Stimulated activated CD4-positive, alpha-beta T cell treated with anti-CD3 and anti-CD28 coated beads, TNF-alpha, amount 100 ng/mL, for 24 hours (primary cell): Measurements from ENCODE around the gene CAPZB.
A peak's percentile ranks its signal among the peaks of the same experiment; 100 is the strongest.

Experiments
- DNase-seq, 3 experiments: peaks; one replicate each; pipeline ENCODE4 v3.0.0-alpha.2; 2020; ENCODE audit warnings: low read depth in 3 of 3

CAPZB gene

DNA sequence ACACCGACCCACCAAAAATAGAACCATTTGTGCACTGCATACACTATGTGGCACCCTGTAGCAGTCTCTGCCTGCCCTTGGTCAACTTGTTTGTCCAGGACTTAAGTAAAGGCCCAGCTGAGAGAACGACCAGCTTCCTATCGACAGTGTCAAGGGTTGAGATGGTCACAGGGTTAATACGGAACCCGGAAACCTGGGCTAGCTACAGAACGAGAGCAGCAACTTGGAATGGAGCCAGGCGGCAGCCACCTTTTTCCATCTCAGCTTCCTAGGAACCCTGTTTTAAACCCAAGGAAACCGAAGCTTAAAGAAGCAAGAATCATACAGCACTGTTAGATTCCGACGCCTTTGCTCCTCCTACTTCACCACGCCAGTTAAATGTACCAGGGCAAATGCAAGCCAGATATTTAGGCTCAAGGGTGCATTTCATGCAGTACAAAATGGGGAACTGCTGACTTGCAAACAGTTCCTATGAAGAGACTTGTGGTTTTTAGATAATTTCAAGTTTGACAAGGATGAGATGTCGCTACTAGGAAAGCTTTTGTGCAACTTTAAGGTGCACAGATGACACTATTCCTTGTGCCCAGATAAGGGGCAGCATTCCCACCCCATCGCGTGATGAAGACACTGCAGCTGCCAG, 137.7 kb downstream of the CAPZB start:
- DNase-seq = no peak

DNA sequence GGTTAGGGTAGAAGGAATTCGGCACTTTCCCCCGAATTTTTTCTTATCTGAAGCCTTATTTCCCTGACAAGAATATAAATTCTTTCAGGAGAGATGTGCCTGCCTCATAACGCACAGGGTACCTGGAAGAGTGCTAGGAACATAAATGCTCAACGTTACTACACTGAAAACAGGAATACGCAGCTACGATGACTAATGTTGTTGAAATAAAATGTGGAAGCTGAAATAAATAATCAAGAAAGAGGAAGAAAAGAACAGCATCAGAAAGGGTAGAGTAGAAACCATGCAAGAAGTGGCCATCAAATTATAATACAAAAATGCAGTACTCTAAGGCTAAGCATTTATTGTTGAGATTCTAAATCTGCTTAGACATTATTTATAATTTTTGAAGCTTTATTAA, 139.3 kb downstream of the CAPZB start:
- DNase-seq = no peak

GRCh38 chr1:19345391-19345790, 139.9 kb downstream of the CAPZB start:
- no peak for DNase-seq

GRCh38 chr1:19344831-19345230, 140.5 kb downstream of the CAPZB start:
- DNase-seq = no peak

DNA sequence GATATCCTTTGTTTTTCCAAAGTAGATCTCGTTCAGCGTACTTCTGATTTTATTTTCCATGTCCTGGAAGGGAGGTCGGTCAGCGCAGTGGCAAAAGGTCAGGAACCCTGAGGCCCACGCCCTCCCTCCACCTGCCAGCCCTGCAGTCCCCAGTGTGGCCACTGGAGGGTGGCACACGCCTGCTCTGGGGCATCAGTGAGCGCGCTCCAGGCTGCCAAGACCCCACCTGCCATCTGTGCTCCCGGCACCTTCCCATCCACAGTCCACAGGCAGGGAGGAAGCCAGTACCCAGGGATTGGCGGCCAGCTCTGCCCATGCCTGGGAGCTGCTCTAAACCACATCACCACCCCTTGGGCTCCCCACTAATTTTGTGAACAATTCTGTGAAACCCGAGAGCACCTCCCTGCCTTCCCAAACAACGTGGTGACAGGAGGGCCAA, 140.9 kb downstream of the CAPZB start:
- DNase-seq = peak in 1 of 3 experiments; percentile 35

- DNase-seq = no peak
These were observed 141.6 kb downstream of the CAPZB start for GRCh38 chr1:19343617-19344350.

GRCh38 chr1:19342894-19343616, 142.3 kb downstream of the CAPZB start:
- DNase-seq = no peak

GRCh38 chr1:19342062-19342750, 143.1 kb downstream of the CAPZB start:
- no peak for DNase-seq

- peak; percentile 61 to 80 (median 64) for DNase-seq
These were observed 143.9 kb downstream of the CAPZB start for GRCh38 chr1:19341201-19342061.

DNA sequence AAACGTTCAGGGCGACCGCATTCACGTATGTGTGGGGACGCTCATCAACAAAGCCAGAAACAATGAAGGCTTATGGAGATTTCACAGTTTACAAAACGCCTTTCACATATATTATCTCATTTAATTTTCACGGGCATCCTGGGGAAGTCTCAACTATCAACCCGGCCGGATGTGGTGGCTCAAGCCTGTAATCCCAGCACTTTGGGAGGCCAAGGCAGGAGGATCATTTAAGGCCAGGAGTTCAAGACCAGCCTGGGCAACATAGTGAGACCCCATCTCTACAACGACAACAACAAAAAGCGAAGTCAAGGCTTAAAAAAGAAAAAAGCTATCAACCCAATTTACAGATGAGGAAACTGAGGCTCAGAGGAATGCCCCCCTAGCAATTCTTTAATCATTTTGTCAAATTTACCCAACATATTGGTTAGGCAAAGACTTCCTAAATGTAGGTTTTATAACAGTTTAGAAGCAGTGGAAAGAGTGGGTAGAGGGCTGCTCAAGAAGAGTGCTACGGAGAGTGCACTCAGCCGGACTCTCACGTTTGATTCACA, 144.9 kb downstream of the CAPZB start:
- DNase-seq = no peak

GRCh38 chr1:19339214-19339861, 146.0 kb downstream of the CAPZB start:
- DNase-seq = no peak

DNA sequence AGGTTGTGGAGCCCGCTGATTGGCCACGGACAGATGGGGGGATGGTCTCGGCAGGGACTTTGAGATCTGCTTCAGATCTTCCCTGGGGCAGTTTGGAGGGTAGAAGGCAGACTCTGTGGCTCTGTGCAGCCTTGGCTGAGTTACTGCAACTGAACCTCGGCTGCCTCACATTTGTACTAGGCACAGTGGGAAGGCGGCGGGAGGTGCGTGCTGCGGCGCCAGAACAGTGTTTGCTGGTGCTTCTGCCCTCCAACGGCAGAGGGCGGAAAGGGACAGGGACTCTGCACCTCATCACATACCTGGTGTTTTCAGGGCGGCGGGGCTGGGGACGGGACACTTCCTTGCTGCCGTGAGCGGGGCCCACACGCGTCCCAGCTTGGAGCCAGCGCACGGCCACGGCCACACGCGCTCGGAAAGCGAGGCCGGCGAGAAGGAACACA, 147.0 kb downstream of the CAPZB start:
- DNase-seq = no peak

GRCh38 chr1:19337289-19337688, 148.1 kb downstream of the CAPZB start:
- DNase-seq = no peak

GRCh38 chr1:19336543-19336942, 148.8 kb downstream of the CAPZB start:
- peak; percentile 22 to 68 (median 31) for DNase-seq

GRCh38 chr1:19333587-19334354, 151.6 kb downstream of the CAPZB start:
- DNase-seq = no peak

DNA sequence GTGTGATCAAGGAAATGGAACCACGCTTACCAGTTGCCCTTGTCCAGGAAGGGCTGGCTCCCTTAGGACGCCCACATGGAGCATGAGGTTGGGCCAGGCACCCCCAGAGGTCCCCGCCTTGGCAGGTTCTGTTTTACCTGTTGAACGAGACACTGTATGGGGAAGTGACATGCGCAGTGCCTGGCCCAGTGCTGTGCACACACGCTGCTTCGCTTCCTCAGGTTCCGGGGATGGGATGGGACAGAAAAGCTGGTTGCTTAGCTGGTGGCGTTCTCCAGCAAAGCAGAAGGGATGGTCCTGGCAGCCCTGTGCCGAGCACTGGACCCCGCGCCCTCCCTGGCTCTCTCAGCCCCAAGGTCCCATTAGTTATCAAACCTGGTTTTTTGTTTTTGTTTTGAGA, 152.5 kb downstream of the CAPZB start:
- DNase-seq = no peak

DNA sequence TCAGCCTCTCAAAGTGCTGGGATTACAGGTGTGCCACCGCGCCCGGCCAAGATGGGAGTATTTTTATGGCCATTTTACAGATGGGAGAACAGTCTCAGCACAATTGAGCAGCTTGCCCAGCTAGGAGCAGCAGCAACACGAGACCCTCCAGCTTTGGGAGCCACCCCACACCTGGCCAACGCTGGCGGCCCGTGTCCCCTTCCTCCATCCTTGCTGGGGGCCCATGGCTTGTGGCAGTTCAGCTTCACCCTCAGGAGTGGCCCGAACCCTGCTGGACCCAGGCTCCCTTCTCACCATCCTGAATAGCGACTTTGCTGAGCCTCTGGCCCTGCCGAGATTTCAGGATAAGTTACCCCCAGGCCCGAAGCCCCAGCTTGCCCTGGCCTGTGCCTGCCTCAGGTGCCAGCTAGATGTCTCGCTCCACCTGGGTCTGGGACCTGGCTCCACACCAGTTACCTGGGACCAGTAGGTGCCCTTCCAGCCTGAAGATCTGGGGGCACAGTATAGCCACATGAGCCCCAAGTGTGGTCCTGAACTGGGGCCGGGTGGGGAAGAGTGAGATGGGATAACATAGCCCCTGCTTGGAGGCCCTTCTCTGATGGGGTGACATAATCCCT, 154.0 kb downstream of the CAPZB start:
- no peak for DNase-seq

DNA sequence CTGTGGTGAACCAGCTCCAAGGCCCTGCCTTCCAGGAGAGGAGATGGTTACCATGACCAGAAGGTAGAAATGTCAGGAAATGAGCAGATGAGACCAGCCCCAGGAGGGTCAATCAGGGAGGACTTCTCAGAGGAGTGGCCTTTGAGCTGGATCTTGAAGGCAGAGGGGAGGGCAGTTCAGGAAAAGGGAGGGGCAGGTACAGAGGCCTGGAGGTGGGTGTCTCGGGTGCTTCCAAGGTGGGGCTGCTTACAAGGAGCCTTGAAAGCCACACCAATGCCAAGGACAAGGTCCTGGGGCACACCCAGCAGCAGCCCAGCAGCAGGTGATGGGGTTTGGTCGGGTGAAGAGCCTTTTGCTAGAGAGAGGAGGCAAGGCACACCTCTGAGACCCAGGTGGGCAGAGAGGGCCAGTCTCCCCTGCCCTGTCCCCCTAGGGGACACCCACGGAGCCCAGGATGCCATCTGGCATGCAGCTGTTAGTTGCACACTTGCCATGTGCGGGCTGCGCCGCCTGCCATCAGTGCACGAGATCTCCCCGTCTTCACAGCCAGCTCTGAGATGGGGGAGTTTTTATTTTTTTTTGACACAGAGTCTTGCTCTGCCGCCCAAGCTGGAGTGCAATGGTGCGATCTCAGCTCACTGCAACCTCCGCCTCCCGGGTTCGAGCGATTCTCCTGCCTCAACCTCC, 154.7 kb downstream of the CAPZB start:
- DNase-seq = no peak
